ENCODE measurements around the gene ABCA1. TPM values are rescaled to one million over a fixed set of nuclear protein-coding genes. Genes with fewer than 3 reads are reported as not detected.

Gene ABCA1
- total RNA-seq, 1 experiment from 2014 or later, result 0.76 TPM

GRCh38 chr9:104746798-104747197 is 181.2 kb downstream of the ABCA1 start:
- CTCF ChIA-PET, result no interaction called here
- no peak for DNase-seq
- Mint-ChIP-seq H3K4me1 (ENCODE audit: low read depth, unreplicated experiment) (peaks cover 17% of the 10 kb centered on the region), H3K9me3 (ENCODE audit: low read depth, unreplicated experiment) (no peaks in the 10 kb centered on the region), H3K36me3 (ENCODE audit: insufficient read depth, unreplicated experiment) (peaks cover 26% of the 10 kb centered on the region), H3K27me3 (ENCODE audit: unreplicated experiment) (no peaks in the 10 kb centered on the region), H3K27ac (ENCODE audit: unreplicated experiment) (peak overlapping the region; percentile 90), H3K4me3 (ENCODE audit: low read depth, unreplicated experiment) (peak overlapping the region; percentile 95)
- BruUV-seq (replicated peaks), result no TSS peak
- no peak for TF ChIP-seq CTCF (IDR thresholded peaks at IDR 0.05; ENCODE audit: unreplicated experiment)
- intact Hi-C loops (cut with micrococcal nuclease; ENCODE audit: unreplicated experiment), result loop anchor here (10.0 kb wide), 2 partner anchors 142 to 1352 kb away; partner anchors contain the start of gene OR13C2

GRCh38 chr9:104746285-104746684 is 181.7 kb downstream of the ABCA1 start:
- no TSS peak for BruUV-seq (replicated peaks)
- intact Hi-C loops (cut with micrococcal nuclease; ENCODE audit: unreplicated experiment), result loop anchor here (10.0 kb wide), 2 partner anchors 141 to 1351 kb away; partner anchors contain the start of gene OR13C2
- H3K4me3 Mint-ChIP-seq (ENCODE audit: low read depth, unreplicated experiment), result no peak overlapping the region
- CTCF ChIA-PET, result no interaction called here
- H3K4me1 Mint-ChIP-seq (ENCODE audit: low read depth, unreplicated experiment), result peaks cover 17% of the 10 kb centered on the region
- no peaks in the 10 kb centered on the region for H3K27me3 Mint-ChIP-seq (ENCODE audit: unreplicated experiment)
- H3K36me3 Mint-ChIP-seq (ENCODE audit: insufficient read depth, unreplicated experiment), result peaks cover 26% of the 10 kb centered on the region
- H3K9me3 Mint-ChIP-seq (ENCODE audit: low read depth, unreplicated experiment), result no peaks in the 10 kb centered on the region
- TF ChIP-seq CTCF (IDR thresholded peaks at IDR 0.05; ENCODE audit: unreplicated experiment), result no peak
- no peak overlapping the region for H3K27ac Mint-ChIP-seq (ENCODE audit: unreplicated experiment)
- no peak for DNase-seq

GRCh38 chr9:104745852-104746251 is 182.1 kb downstream of the ABCA1 start:
- H3K4me1 Mint-ChIP-seq (ENCODE audit: low read depth, unreplicated experiment), result peaks cover 17% of the 10 kb centered on the region
- CTCF ChIA-PET, result no interaction called here
- no TSS peak for BruUV-seq (replicated peaks)
- intact Hi-C loops (cut with micrococcal nuclease; ENCODE audit: unreplicated experiment), result loop anchor here (10.0 kb wide), 2 partner anchors 141 to 1351 kb away; partner anchors contain the start of gene OR13C2
- H3K4me3 Mint-ChIP-seq (ENCODE audit: low read depth, unreplicated experiment), result no peak overlapping the region
- no peaks in the 10 kb centered on the region for H3K9me3 Mint-ChIP-seq (ENCODE audit: low read depth, unreplicated experiment)
- H3K27me3 Mint-ChIP-seq (ENCODE audit: unreplicated experiment), result no peaks in the 10 kb centered on the region
- TF ChIP-seq CTCF (IDR thresholded peaks at IDR 0.05; ENCODE audit: unreplicated experiment), result no peak
- peaks cover 26% of the 10 kb centered on the region for H3K36me3 Mint-ChIP-seq (ENCODE audit: insufficient read depth, unreplicated experiment)
- DNase-seq, result no peak
- H3K27ac Mint-ChIP-seq (ENCODE audit: unreplicated experiment), result no peak overlapping the region

GRCh38 chr9:104743376-104743985 is 184.5 kb downstream of the ABCA1 start:
- CTCF ChIA-PET, result no interaction called here
- H3K9me3 Mint-ChIP-seq (ENCODE audit: low read depth, unreplicated experiment), result no peaks in the 10 kb centered on the region
- H3K27ac Mint-ChIP-seq (ENCODE audit: unreplicated experiment), result no peak overlapping the region
- peak; percentile 24 for DNase-seq
- no peak overlapping the region for H3K4me3 Mint-ChIP-seq (ENCODE audit: low read depth, unreplicated experiment)
- H3K4me1 Mint-ChIP-seq (ENCODE audit: low read depth, unreplicated experiment), result peaks cover 9% of the 10 kb centered on the region
- peak; percentile 51 for TF ChIP-seq CTCF (IDR thresholded peaks at IDR 0.05; ENCODE audit: unreplicated experiment)
- no TSS peak for BruUV-seq (replicated peaks)
- H3K36me3 Mint-ChIP-seq (ENCODE audit: insufficient read depth, unreplicated experiment), result peaks cover 20% of the 10 kb centered on the region
- no peaks in the 10 kb centered on the region for H3K27me3 Mint-ChIP-seq (ENCODE audit: unreplicated experiment)
- intact Hi-C loops (cut with micrococcal nuclease; ENCODE audit: unreplicated experiment), result loop anchor here (2.0 to 10.0 kb wide), 4 partner anchors 139 to 1349 kb away; partner anchors contain the start of gene OR13C2

Data from Calu3 (cell line).